HG03025 (cell line): Measurements from ENCODE around the gene TAF3.
"Not testable (repeated sequence)": the region's sequence is repeated elsewhere in the genome, so short reads cannot be mapped to it uniquely, and the experiment has no call there.

Experiments
- ATAC-seq: cut with Tn5 transposase; IDR thresholded peaks from one replicate; pipeline ENCODE4 v1.9.1; 2021; ENCODE audit warnings: mild to moderate bottlenecking, moderate library complexity; ENCODE audit not compliant: unreplicated experiment, low FRiP score

The TAF3 gene, protein sequence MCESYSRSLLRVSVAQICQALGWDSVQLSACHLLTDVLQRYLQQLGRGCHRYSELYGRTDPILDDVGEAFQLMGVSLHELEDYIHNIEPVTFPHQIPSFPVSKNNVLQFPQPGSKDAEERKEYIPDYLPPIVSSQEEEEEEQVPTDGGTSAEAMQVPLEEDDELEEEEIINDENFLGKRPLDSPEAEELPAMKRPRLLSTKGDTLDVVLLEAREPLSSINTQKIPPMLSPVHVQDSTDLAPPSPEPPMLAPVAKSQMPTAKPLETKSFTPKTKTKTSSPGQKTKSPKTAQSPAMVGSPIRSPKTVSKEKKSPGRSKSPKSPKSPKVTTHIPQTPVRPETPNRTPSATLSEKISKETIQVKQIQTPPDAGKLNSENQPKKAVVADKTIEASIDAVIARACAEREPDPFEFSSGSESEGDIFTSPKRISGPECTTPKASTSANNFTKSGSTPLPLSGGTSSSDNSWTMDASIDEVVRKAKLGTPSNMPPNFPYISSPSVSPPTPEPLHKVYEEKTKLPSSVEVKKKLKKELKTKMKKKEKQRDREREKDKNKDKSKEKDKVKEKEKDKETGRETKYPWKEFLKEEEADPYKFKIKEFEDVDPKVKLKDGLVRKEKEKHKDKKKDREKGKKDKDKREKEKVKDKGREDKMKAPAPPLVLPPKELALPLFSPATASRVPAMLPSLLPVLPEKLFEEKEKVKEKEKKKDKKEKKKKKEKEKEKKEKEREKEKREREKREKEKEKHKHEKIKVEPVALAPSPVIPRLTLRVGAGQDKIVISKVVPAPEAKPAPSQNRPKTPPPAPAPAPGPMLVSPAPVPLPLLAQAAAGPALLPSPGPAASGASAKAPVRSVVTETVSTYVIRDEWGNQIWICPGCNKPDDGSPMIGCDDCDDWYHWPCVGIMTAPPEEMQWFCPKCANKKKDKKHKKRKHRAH

GRCh38 chr10:7818295-7819120 is at the start of gene TAF3:
TSS of gene TAF3 (plus strand) at chr10:7818505. CDS start at chr10:7818710, 205 bp downstream.
- peak; percentile 83 for ATAC-seq

- no peak for ATAC-seq
Measured at GRCh38 chr10:7773845-7774801, 44.2 kb upstream of the TAF3 start.

GRCh38 chr10:7776777-7777176 is 41.5 kb upstream of the TAF3 start:
- ATAC-seq: no peak

GRCh38 chr10:7782194-7782593 is 36.1 kb upstream of the TAF3 start:
- not testable (repeated sequence) for ATAC-seq

DNA sequence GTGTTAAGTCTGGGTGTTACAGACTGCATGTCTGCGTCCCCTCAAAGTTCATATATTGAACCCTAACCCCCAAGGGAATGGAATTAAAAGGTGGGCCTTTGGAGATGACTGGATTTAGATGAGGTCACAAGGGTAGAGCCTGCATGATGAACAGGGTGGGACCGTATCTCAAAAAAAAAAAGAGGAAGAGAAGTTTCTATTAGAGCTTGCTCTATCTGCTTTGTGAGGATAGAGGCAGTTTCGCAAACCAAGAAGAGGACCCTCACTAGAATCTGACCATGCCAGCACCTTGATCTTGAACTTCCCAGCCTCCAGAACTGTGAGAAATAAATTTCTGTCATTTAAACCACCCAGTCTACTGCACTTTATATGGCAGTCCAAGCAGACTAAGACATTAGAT is 31.9 kb upstream of the TAF3 start:
- ATAC-seq: no peak

DNA sequence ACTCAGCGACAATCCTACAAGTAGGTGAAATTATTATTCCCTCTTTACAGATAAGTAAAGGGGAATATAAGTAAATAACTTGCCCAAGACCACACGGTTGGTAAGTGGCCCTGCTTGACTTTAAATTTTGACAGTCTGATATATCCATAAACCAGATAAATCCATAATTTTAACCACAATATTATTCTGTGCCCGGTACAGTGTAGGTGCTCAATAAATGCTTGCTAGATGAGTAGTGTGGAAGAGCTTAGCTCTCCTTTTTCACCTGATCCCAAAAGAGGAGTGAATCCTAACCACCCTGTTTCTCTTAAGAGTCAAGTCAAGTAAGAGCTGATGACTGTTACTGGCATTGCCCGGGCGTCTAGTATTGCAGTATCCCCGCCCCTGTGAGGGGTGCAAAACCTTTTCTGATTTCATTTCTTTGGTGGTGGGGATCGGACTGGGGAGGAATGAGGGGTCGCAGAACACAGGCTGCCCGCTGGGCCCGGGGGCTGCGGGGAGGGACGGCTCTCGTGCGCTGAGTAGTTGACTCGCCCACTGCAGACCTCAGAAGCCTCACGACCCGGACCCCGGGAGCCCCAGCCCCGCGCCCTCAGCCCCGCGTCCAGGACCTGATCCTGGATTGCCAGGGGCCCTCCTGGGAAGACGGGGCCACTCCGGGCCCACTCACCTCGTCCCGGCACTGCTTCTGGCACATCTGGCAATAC is 31.0 kb upstream of the TAF3 start:
- peak; percentile 17 for ATAC-seq

- peak; percentile 95 for ATAC-seq
Measured at GRCh38 chr10:7787857-7788638, 30.3 kb upstream of the TAF3 start, which contains the start of the genes ATP5F1C and KIN. TSS of gene ATP5F1C (plus strand) at chr10:7788177. CDS start at chr10:7788208, 31 bp downstream. TSS of gene KIN (minus strand) at chr10:7787993. CDS start at chr10:7787933, 60 bp downstream.

GRCh38 chr10:7788639-7789286 is 29.5 kb upstream of the TAF3 start:
- peak; percentile 17 for ATAC-seq

DNA sequence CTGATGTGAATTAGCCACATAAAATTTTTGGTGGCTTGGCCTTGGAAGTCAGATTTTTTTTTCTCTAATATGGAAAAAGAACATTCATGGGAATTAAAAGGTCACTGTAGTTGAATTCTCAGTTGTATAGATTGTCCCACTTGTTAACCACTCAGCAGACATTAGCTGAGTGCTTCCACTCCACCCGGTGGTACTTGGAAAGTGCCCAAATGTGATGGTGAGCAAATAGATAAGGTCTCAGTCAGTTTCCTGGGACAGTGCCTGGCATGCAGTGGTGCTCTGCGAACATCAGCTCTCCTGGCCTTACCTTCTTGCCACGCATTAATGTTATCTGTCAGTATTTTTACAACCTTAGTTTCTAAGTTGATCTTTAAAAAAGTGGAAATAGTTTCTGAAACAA is 28.9 kb upstream of the TAF3 start:
- no peak for ATAC-seq

- ATAC-seq: no peak
Measured at GRCh38 chr10:7792541-7792940, 25.8 kb upstream of the TAF3 start.

- ATAC-seq: no peak
Measured at GRCh38 chr10:7794251-7795026, 23.9 kb upstream of the TAF3 start.

GRCh38 chr10:7795605-7796004 is 22.7 kb upstream of the TAF3 start:
- ATAC-seq: no peak

- no peak for ATAC-seq
Measured at GRCh38 chr10:7797582-7797981, 20.7 kb upstream of the TAF3 start.

DNA sequence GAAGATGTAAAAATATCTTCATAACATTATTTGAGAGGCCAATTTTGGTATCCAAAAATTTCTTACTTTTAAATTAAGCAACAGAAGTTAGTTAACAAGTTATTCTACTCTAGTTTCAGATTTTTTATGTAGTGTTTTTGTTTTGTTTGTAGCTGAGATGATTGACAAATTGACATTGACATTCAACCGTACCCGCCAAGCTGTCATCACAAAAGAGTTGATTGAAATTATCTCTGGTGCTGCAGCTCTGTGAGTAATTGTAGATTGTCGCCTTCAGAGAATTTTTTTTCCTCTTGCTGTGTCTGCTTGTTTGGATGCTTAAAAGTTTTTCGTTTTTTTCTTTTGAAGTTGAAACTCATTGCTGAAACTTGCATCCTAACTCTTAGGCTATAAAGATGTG is 15.7 kb upstream of the TAF3 start:
- no peak for ATAC-seq

DNA sequence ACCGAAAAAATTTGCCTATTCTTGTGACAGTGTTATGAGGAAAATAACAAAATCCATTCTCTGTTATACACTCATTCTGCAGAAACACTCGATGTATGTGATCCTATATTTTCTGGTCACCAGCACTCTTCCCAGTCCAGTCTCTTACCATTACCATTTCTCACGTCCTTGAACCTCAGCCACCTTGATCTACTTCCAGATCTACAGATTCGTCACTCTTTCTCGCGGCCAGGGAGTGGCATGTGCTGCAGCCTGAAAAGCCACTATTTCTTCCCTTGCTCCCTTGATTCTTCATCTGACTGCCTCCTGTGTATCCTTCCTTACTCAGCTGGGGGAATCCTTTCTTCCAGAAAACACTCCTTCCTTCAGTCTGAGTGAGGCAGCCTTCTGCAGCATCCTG is 14.1 kb upstream of the TAF3 start:
- no peak for ATAC-seq

- no peak for ATAC-seq
Measured at GRCh38 chr10:7804741-7805140, 13.6 kb upstream of the TAF3 start.
